HCT116 (cell line): ENCODE measurements around the gene SERPINH1. TPM values are rescaled to one million over a fixed set of nuclear protein-coding genes. Genes with fewer than 3 reads are reported as not detected.

Source experiments
- ATAC-seq: fragments of 200-7000 bp; cut with Tn5 transposase; 2 replicates; pipeline ENCODE4 v1.9.1; 2020; ENCODE audit warnings: mild to moderate bottlenecking, moderate library complexity
- BruUV-seq: library from RNA; stranded (reverse); fragments of 400-500 nt; replicated peaks from 2 replicates; lab custom pipeline; 2021; lab: Mats Ljungman, UMichigan
- CTCF ChIA-PET: fragments of 300-600 bp; sonication (Branson Sonifier 250); formaldehyde crosslinking; loops from one replicate; lab custom pipeline; 2021; ENCODE audit warnings: antibody characterized with exemption; lab: Charles Lee
- POLR2A ChIA-PET: fragments of 300-600, 350-600 bp; sonication (Branson Sonifier 250); formaldehyde crosslinking; loops from one replicate; lab custom pipeline; 2021; ENCODE audit warnings: antibody characterized with exemption; lab: Charles Lee
- RAD21 ChIA-PET, 2 experiments: fragments of 300-600 bp; sonication (Branson Sonifier 250); formaldehyde crosslinking; loops; one replicate each; lab custom pipeline; 2023; ENCODE audit warnings: low total read pairs in 2 of 2; ENCODE audit not compliant: uncharacterized antibody in 2 of 2, unreplicated experiment in 2 of 2, low non-redundant PET in 1 of 2; lab: Charles Lee
- DNase-seq: peaks from one replicate; pipeline ENCODE4 v3.0.0-alpha.2; 2010; ENCODE audit warnings: low read depth, low spot score
- H2AFZ ChIP-seq: fragments of 200-600 bp; shearing (Covaris generic), sonication (generic); 2 replicates; pipeline ENCODE4 v1.6.1; 2017; ENCODE audit warnings: low read depth, mixed run types, mixed read lengths, antibody characterized with exemption, low read length; ENCODE audit not compliant: poor library complexity, severe bottlenecking
- H3K27ac ChIP-seq: 2 replicates; pipeline ENCODE4 v1.5.1; 2012; ENCODE audit warnings: low read depth, low read length
- H3K27me3 ChIP-seq: fragments of 200-600 bp; sonication (generic); 2 replicates; pipeline ENCODE4 v1.6.1; 2016; ENCODE audit warnings: mixed run types, low read length, mixed read lengths; ENCODE audit not compliant: insufficient read depth
- H3K36me3 ChIP-seq, 2 experiments: fragments of 200-500 bp in 1 of 2; fragments of 200-600 bp in 1 of 2; sonication (Bioruptor generic) in 1 of 2; sonication (generic) in 1 of 2; 2 replicates each; pipeline versions ENCODE4 v1.5.1 to v1.6.1; 2014 to 2016; ENCODE audit warnings: low read length in 2 of 2, inconsistent platforms in 1 of 2, mixed read lengths in 1 of 2, mixed run types in 1 of 2; ENCODE audit not compliant: insufficient read depth in 2 of 2, control insufficient read depth in 1 of 2
- H3K4me1 ChIP-seq, 2 experiments: fragments of 200-600 bp in 1 of 2; sonication (generic) in 1 of 2; 2 replicates each; pipeline versions ENCODE4 v1.5.1 to v1.6.1; 2012 to 2017; ENCODE audit warnings: low read length in 2 of 2, inconsistent platforms in 1 of 2, mild to moderate bottlenecking in 1 of 2, mixed read lengths in 1 of 2, mixed run types in 1 of 2, moderate library complexity in 1 of 2; ENCODE audit not compliant: insufficient read depth in 2 of 2, control insufficient read depth in 1 of 2
- H3K4me2 ChIP-seq: fragments of 200-600 bp; sonication (generic); 2 replicates; pipeline ENCODE4 v1.6.1; 2017; ENCODE audit warnings: mixed run types, low read length, mixed read lengths
- H3K4me3 ChIP-seq, 2 experiments: fragments of 200-600 bp in 1 of 2; sonication (generic) in 1 of 2; replicated peaks in 1 of 2; 2 replicates each; pipeline ENCODE4 v1.5.1; 2011 to 2016; ENCODE audit warnings: low read length in 2 of 2, control low read depth in 1 of 2, low read depth in 1 of 2, mild to moderate bottlenecking in 1 of 2, mixed read lengths in 1 of 2, mixed run types in 1 of 2
- H3K79me2 ChIP-seq: fragments of 200-600 bp; sonication (generic); 2 replicates; pipeline ENCODE4 v1.6.1; 2017; ENCODE audit warnings: mild to moderate bottlenecking, mixed run types, low read length, moderate library complexity, mixed read lengths; ENCODE audit not compliant: insufficient read depth
- H3K9ac ChIP-seq: fragments of 200-600 bp; sonication (generic); 2 replicates; pipeline ENCODE4 v1.6.1; 2016; ENCODE audit warnings: low read length, mixed read lengths
- H3K9me2 ChIP-seq: fragments of 200-600 bp; sonication (generic), shearing (Covaris generic); 2 replicates; pipeline ENCODE4 v1.6.1; 2017; ENCODE audit warnings: mixed run types, mild to moderate bottlenecking, moderate library complexity; ENCODE audit not compliant: insufficient read depth
- H3K9me3 ChIP-seq, 2 experiments: fragments of 200-500 bp in 1 of 2; fragments of 200-600 bp in 1 of 2; sonication (Bioruptor generic) in 1 of 2; sonication (generic) in 1 of 2; 2 replicates each; pipeline ENCODE4 v1.6.1; 2014 to 2017; ENCODE audit warnings: low read length in 2 of 2, mixed read lengths in 2 of 2, inconsistent platforms in 1 of 2, low read depth in 1 of 2, mild to moderate bottlenecking in 1 of 2, mixed run types in 1 of 2, moderate library complexity in 1 of 2; ENCODE audit not compliant: control insufficient read depth in 1 of 2, insufficient read depth in 1 of 2
- H4K20me1 ChIP-seq: fragments of 200-600 bp; sonication (generic), shearing (Covaris generic); 2 replicates; pipeline ENCODE4 v1.6.1; 2017; ENCODE audit warnings: mixed run types, mild to moderate bottlenecking, moderate library complexity; ENCODE audit not compliant: insufficient read depth
- CBX3 ChIP-seq: IDR thresholded peaks from 2 replicates; pipeline ENCODE4 v1.6.1; 2012; ENCODE audit warnings: low read depth
- CTCF ChIP-seq, 3 experiments: fragments of 200-600 bp in 1 of 3; sonication (generic) in 1 of 3; IDR thresholded peaks in 2 of 3; conservative IDR thresholded peaks in 1 of 3; 2 replicates each; pipeline ENCODE4 v1.5.1; 2012 to 2017; ENCODE audit warnings: low read depth in 2 of 3, low read length in 2 of 3, antibody characterized with exemption in 1 of 3, borderline replicate concordance in 1 of 3, control low read depth in 1 of 3, mild to moderate bottlenecking in 1 of 3, mixed read lengths in 1 of 3, mixed run types in 1 of 3, moderate library complexity in 1 of 3; ENCODE audit not compliant: insufficient read depth in 1 of 3
- EGR1 ChIP-seq: IDR thresholded peaks from 2 replicates; pipeline ENCODE4 v1.6.1; 2012; ENCODE audit warnings: low read depth
- ELF1 ChIP-seq: IDR thresholded peaks from 2 replicates; pipeline ENCODE4 v1.6.1; 2012; ENCODE audit warnings: low read depth, borderline replicate concordance
- EZH2 ChIP-seq: fragments of 200-600 bp; sonication (generic); IDR thresholded peaks from 2 replicates; pipeline ENCODE4 v1.6.1; 2017; ENCODE audit warnings: antibody characterized with exemption, mixed run types
- FOSL1 ChIP-seq: IDR thresholded peaks from 2 replicates; pipeline ENCODE4 v1.6.1; 2012; ENCODE audit warnings: low read depth
- JUND ChIP-seq: IDR thresholded peaks from 2 replicates; pipeline ENCODE4 v1.6.1; 2012
- MAX ChIP-seq: IDR thresholded peaks from 2 replicates; pipeline ENCODE4 v1.6.1; 2012
- SRF ChIP-seq: IDR thresholded peaks from 2 replicates; pipeline ENCODE4 v1.6.1; 2012; ENCODE audit warnings: low read depth
- TCF7L2 ChIP-seq: IDR thresholded peaks from 2 replicates; pipeline ENCODE4 v1.7.0; 2011; ENCODE audit warnings: borderline replicate concordance, inconsistent platforms; ENCODE audit not compliant: insufficient read depth, insufficient read length; ENCODE audit errors: extremely low read depth
- YY1 ChIP-seq: IDR thresholded peaks from 2 replicates; pipeline ENCODE4 v1.6.1; 2011; ENCODE audit warnings: low read length, low read depth, moderate library complexity, mild to moderate bottlenecking; ENCODE audit not compliant: insufficient replicate concordance; ENCODE audit errors: extremely low read depth
- ZNF274 ChIP-seq: fragments of 200-500 bp; sonication (Bioruptor generic); IDR thresholded peaks from 2 replicates; pipeline ENCODE4 v1.6.1; 2014; ENCODE audit warnings: mild to moderate bottlenecking, low read depth, low read length, inconsistent platforms
- intact Hi-C: fragments of 100-400 bp; cut with micrococcal nuclease; formaldehyde crosslinking; loops from 2 replicates; pipeline ENCODE4 v1.10.0; 2022
- total RNA-seq: library from RNA; stranded (reverse); gene quantifications from one replicate; pipeline ENCODE4 v1.2.1, GENCODE V29; 2021; ENCODE audit not compliant: unreplicated experiment

SERPINH1 gene
- total RNA-seq, 1 experiment from 2014 or later: 84.9 TPM

- Histone ChIP-seq H3K9me3 (no peaks in the 10 kb centered on the region), H3K27ac (no peak overlapping the region), H3K79me2 (no peaks in the 10 kb centered on the region), H3K9ac (no peak overlapping the region), H3K36me3 (no peaks in the 10 kb centered on the region), H3K4me3 (no peak overlapping the region), H3K4me2 (no peak overlapping the region), H3K4me1 (no peaks in the 10 kb centered on the region), H4K20me1 (no peaks in the 10 kb centered on the region), H3K9me2 (no peaks in the 10 kb centered on the region), H3K27me3 (peaks cover 6% of the 10 kb centered on the region; the same call in 1 of the 2 replicates), H2AFZ (no peak overlapping the region)
- intact Hi-C loops: no loop called here
- ChIA-PET POLR2A (no interaction called here), CTCF (interaction anchor here (1.7 kb wide), 1 partner anchor 9 kb away, joined by 8 read pairs; no protein-coding TSS in a partner anchor), RAD21 (no interaction called here)
- TF ChIP-seq CBX3 (no peak), TCF7L2 (no peak)
- BruUV-seq: no TSS peak
- ATAC-seq (no peak), DNase-seq (no peak)
These were observed 27.0 kb downstream of the SERPINH1 start for GRCh38 chr11:75589051-75589450.

GRCh38 chr11:75589933-75590332 lies 27.9 kb downstream of the SERPINH1 start:
- no TSS peak for BruUV-seq
- Histone ChIP-seq H4K20me1 (no peaks in the 10 kb centered on the region), H2AFZ (no peak overlapping the region), H3K79me2 (no peaks in the 10 kb centered on the region), H3K9me2 (no peaks in the 10 kb centered on the region), H3K36me3 (no peaks in the 10 kb centered on the region), H3K4me3 (no peak overlapping the region), H3K27me3 (peaks cover 6% of the 10 kb centered on the region; the same call in 1 of the 2 replicates), H3K27ac (no peak overlapping the region), H3K9ac (no peak overlapping the region), H3K4me1 (no peaks in the 10 kb centered on the region), H3K4me2 (no peak overlapping the region), H3K9me3 (no peaks in the 10 kb centered on the region)
- DNase-seq: no peak
- CTCF ChIA-PET: no interaction called here
- no peak for ATAC-seq
- intact Hi-C loops: no loop called here
- no peak for TF ChIP-seq YY1
- no peak for TF ChIP-seq EGR1
- TF ChIP-seq EZH2: no peak
- TF ChIP-seq FOSL1: no peak
- TF ChIP-seq SRF: no peak
- no peak for TF ChIP-seq ELF1
- no peak for TF ChIP-seq JUND
- TF ChIP-seq MAX: no peak
- TF ChIP-seq CTCF (IDR thresholded peaks at IDR 0.05 in 2 of 3, conservative IDR thresholded peaks at IDR 0.05 in 1 of 3; ENCODE audit: borderline replicate concordance in 1 of 3, insufficient read depth in 1 of 3, low read depth in 2 of 3, low read length in 2 of 3): no peak
- no peak for TF ChIP-seq ZNF274
- RAD21 ChIA-PET: no interaction called here
- POLR2A ChIA-PET: no interaction called here
